Uterus (tissue), 2 donors: ENCODE data around the gene MAP1S.

ENCODE experiments used
- POLR2A ChIP-seq, 2 donors: fragments of 450-650 bp; IDR thresholded peaks; one replicate each; pipeline ENCODE4 v1.6.1; 2016; ENCODE audit warnings: antibody characterized with exemption in 2 of 2, mild to moderate bottlenecking in 1 of 2, moderate library complexity in 1 of 2
- TF ChIP-seq, protein P1 (sequence below), 4 experiments: fragments of 200-600 bp in 2 of 4; fragments of 450-650 bp in 2 of 4; sonication (generic) in 2 of 4; IDR thresholded peaks; one replicate each; pipeline ENCODE4 v1.5.1; 2016 to 2019; ENCODE audit warnings: antibody characterized with exemption in 4 of 4, mild to moderate bottlenecking in 2 of 4, moderate library complexity in 1 of 4

DNA sequence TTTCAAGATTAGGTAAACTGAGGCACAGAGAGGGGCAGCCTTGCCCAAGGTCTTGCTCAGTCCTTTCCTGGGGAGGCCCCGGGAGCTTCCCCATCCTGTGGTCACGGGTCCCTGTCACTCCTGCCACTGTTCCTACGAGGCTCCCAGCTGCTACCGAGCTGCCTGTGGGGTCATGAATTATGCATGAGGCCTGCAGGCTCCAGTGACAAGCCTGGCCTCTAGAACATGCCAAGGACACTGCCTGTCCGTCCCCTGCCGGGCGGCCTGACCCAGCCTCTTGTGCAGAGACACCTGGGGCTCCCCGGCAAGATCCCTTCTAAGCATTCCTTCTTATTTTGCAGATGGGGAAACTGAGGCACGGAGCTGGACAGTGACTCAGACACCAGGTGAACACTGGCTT is 34.7 kb downstream of the MAP1S start:
- TF ChIP-seq, protein P1, sequence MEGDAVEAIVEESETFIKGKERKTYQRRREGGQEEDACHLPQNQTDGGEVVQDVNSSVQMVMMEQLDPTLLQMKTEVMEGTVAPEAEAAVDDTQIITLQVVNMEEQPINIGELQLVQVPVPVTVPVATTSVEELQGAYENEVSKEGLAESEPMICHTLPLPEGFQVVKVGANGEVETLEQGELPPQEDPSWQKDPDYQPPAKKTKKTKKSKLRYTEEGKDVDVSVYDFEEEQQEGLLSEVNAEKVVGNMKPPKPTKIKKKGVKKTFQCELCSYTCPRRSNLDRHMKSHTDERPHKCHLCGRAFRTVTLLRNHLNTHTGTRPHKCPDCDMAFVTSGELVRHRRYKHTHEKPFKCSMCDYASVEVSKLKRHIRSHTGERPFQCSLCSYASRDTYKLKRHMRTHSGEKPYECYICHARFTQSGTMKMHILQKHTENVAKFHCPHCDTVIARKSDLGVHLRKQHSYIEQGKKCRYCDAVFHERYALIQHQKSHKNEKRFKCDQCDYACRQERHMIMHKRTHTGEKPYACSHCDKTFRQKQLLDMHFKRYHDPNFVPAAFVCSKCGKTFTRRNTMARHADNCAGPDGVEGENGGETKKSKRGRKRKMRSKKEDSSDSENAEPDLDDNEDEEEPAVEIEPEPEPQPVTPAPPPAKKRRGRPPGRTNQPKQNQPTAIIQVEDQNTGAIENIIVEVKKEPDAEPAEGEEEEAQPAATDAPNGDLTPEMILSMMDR (IDR thresholded peaks at IDR 0.05) = no peak
- TF ChIP-seq POLR2A (IDR thresholded peaks at IDR 0.05) = no peak
